Superior temporal gyrus (tissue), 1 donor: Measurements from ENCODE around the gene COL4A3.

ENCODE experiments used
- DNase-seq: peaks from one replicate; pipeline ENCODE4 v3.0.0-alpha.2; 2016; ENCODE audit errors: extremely low spot score

Gene COL4A3

GRCh38 chr2:227287771-227288170, 123.3 kb downstream of the COL4A3 start:
- no peak for DNase-seq

DNA sequence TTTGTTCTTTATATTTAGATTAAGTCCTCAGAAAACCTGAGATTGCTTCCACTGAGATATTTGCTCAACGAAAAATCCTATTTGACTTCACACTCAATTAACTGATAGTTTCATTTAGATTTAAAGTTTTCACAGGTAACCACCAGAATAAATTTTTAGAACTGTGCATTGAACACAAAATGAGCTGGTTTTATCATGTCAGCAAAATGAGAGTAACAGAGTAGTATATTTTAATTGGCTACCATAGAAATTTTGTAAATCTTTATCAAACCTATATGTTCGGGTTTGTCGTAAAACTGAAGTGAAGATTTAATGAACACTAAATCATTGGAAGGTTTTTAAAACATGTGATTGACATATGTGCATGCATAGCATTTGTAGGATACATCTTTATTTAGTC, 127.9 kb downstream of the COL4A3 start:
- no peak for DNase-seq

- DNase-seq: no peak
Observed at GRCh38 chr2:227293531-227293930, 129.1 kb downstream of the COL4A3 start.

DNA sequence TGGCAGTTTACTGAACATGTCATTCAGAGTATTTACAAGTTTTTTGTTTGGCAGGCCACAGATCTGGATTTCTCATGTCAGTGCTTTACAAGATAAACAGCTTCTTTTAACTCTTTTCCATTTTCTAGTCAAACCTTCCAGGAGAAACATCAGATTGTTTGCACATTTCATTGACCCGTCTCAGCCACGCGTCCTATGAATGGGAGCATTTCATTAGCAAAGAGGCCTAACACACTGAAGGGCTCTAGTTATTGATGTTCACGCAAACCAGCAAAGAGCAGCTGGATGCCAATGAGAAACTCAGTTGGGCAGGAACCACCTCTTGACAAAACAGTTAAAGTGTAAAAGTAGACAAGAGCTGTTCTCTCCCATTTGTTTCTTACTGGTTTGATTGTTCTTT, 131.4 kb downstream of the COL4A3 start:
- no peak for DNase-seq

GRCh38 chr2:227296671-227297405, 132.4 kb downstream of the COL4A3 start:
- DNase-seq: no peak

DNA sequence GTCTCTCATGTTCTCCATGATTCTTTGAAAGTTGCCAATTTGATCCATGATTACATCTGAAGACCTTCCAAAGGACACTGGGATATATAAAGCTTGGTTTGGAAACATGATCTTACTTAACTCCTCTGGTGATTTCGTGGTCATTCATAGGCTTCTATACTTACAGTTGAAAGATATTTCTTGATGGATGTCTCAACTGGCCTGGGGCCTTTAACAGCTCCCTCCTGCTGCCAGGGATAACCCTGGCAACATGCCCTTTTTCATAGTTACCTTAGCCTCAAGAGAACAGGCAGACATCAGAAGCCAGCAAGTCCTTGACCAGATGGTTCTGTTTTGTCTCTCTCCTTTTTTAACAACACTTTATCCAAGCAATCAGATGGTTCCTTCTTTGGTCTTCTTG, 137.1 kb downstream of the COL4A3 start:
- DNase-seq: no peak

DNA sequence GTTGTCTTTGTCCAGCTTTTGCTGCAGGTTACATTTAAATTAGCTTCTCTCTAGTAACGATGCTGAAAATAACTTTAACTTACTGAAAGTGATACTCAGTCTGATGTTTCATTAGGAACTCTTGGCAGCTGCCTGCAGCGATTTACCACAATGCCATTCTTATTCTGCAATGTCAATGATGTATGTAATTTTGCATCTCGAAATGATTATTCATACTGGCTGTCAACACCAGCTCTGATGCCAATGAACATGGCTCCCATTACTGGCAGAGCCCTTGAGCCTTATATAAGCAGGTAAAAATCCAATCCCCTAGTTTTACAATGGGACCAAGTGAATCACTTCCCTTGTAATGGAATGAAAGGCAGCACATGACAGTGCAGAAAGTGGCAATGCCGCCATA, 144.4 kb downstream of the COL4A3 start:
- peak; percentile 29 for DNase-seq

DNA sequence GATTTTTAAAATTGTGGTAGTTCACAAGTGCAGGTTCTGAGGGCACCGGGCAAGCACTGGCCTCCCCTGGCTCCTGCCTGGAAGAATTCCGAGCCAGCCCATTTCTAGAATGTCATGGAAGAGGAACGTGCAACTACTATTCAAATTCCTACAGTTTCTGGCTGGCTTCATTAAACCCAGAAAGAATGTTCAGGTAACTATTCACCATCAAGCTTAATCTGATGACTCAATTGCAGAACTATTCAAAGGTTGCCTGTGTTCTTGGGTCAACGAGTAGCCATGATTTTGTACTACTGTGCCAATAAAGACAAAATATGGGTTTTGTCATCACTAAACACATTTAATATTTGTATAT, 146.3 kb downstream of the COL4A3 start:
- DNase-seq: no peak

DNA sequence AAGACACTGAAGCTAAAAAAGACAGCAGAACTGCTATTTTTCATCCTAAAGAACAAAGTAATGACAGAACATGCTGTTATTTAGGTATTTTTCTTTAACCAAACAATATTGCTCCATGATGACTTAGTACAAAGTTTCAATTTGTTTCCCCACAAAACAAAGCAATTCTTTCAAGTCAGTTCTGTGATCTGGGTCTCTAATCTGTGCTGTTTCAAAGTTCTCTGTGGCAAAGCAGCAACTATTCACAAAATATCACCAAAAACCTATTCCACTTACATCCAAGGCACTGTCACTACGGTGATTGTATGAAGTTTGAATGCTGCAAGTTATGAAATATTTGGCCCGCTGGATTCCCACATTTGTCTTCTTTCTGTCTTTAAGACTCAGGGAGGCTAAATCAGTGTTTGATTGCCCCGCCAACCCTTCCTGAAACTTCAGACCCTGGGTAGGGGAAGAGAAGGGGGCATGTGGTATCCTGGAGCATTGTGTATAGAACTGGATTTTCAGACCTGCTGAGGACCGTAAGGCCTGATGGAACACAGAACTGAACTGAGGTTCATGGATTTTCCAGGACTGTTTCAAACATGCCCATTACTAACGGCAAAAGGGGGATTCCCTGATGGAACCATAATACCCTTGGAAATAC, 147.6 kb downstream of the COL4A3 start:
- no peak for DNase-seq

DNA sequence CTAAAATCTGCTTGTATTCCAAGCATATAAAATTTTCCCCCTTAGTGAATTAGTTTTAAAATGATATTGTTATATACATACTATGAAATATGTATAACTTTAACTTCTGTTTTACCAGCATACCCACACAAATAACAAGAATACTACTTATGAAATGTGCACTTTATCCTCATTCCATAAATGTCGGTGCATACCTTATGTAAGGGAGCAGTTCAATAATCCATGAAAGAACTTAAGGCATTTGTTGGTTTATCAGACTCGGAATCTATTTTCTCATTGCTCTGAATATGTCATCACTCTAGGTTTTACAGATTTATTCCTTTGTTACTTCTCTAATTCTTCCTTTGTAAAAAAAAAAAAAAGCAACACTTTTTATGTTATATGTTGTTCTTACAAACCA, 148.2 kb downstream of the COL4A3 start:
- DNase-seq: no peak

GRCh38 chr2:227313310-227313709, 148.9 kb downstream of the COL4A3 start:
- no peak for DNase-seq

DNA sequence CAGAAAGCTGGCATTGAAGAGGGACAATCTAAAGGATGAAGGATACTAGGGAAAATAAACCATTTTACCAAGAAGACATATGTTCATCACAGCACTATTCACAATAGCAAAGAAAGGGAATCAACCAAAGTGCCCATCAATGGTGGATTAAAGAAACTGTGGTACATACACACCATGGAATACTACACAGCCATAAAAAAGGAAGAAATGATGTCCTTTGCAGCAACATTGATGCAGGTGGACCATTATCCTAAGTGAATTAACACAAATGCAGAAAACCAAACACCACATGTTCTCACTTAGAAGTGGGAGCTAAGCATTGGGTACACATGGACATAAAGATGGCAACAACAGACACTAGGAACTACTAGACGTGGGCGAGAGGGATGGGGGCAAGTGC, 153.4 kb downstream of the COL4A3 start:
- DNase-seq: no peak

DNA sequence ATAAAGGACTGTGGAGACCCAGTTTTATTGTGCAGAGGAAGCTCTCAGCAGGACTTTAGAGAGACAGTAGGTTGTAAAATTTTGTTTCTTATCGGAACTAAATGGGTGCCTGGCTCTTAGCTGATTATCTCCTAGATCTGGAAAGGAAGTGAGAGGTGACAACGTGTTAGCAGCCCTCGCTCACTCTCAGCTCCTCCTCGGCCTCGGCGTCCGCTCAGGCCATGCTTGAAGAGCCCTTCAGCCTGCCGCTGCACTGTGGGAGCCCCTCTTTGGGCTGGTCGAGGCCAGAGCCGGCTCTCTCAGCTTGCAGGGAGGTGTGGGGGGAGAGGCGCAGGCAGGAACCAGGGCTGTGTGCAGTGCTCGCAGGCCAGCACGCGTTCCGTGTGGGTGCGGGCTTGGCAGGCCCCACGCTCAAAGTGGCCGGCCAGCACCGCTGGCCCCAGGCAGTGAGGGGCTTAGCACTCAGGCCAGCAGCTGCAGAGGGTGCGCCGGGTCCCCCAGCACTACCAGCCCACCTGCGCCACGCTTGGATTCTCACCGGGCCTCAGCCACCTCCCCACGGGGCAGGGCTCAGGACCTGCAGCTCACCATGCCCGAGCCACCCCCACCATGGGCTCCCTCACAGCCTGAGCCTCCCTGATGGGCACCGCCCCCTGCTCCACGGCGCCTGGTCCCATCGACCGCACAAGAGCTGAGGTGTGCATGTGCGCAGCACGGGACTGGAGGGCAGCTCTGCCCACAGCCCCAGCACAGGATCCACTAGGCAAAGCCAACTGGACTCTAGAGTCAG, 156.1 kb downstream of the COL4A3 start:
- DNase-seq: no peak

DNA sequence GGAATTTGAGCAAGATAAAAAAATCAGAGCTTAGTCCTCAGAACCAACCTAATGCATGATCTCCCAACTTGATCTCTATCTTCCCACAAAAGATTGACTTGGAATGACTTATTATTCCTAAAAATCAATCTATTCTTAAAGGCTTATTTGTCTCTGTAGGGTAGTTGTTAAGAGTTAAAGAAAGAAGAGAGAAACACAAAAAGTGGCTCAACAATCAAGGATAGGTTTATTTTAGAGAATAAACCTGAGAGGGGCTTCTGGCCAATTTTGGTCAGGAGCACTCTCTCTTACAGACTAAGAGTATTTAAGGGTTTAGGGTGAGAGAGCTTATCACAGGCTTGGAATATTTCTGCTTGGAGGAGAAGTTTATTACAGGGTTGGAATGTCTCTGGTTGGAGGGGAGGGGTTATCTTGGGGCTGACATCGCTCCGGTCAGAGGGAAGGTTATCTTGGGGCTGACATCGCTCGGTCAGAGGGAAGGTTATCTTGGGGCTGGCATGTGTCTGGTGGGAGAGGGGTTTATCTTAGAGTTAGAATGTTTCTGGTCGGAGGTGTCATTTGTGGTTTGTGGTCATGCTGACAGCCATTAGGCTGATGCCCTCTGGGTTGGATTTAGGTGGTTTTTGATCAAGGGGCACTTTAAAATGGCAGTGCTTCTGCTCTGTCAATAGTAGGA, 158.2 kb downstream of the COL4A3 start:
- no peak for DNase-seq

GRCh38 chr2:227323818-227324217, 159.4 kb downstream of the COL4A3 start:
- no peak for DNase-seq

DNA sequence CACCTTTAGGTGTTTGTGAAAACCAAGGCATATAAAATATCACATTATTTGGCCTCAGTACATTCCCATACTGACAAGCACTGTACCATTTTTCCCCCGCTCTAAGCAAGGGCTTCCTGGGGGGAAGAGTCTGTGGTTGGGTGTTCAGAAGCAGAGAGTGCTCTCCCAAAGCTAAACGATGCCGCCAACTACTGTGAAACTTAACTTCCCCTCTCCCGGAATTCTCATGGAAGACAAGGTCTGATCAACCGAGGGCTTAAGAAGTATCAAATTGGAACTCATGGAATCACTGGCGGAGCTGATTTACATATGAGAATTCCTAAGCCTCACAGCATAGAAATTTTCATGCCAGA, 160.2 kb downstream of the COL4A3 start:
- no peak for DNase-seq

- DNase-seq: peak; percentile 98
Observed at GRCh38 chr2:227324995-227325838, 160.8 kb downstream of the COL4A3 start, which contains the start of gene MFF. Gene MFF (plus strand): TSS chr2:227325251. CDS start chr2:227330666, 5,415 bp downstream.

DNA sequence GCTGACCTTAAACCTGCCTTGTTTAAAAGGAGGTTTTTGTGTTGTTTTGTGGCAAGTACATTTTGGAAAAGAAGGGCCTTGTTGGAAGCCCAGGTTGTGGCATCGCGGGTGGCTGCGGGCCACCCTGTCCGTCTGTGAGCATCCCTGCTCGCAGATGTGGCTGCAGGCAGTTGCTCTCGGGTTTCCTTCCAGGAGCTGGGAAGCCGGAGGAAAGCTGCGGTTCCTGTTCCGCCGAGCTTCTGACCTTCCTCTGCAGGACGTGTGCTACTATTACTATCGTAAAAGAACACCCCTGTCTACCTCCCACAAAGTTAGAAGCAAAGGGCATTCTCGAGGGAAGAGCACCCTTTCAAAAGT, 161.4 kb downstream of the COL4A3 start:
- peak; percentile 41 for DNase-seq

- DNase-seq: no peak
Observed at GRCh38 chr2:227326783-227327182, 162.4 kb downstream of the COL4A3 start.

GRCh38 chr2:227335713-227336112, 171.3 kb downstream of the COL4A3 start:
- DNase-seq: peak; percentile 79

- DNase-seq: no peak
Observed at GRCh38 chr2:227337442-227337841, 173.0 kb downstream of the COL4A3 start.
